NT2/D1 (cell line): ENCODE results near the gene PTGR3.

Experiments
- DNase-seq: peaks from one replicate; pipeline ENCODE4 v3.0.0-alpha.2; 2011; ENCODE audit warnings: low read depth, low spot score
- H3K27me3 ChIP-seq: 2 replicates; pipeline ENCODE4 v1.6.0; 2011; ENCODE audit warnings: mild to moderate bottlenecking; ENCODE audit not compliant: insufficient read length, insufficient read depth
- H3K36me3 ChIP-seq: 2 replicates; pipeline ENCODE4 v1.6.1; 2011; ENCODE audit warnings: mild to moderate bottlenecking, low read length, mixed read lengths; ENCODE audit not compliant: insufficient read depth, insufficient read length
- H3K4me1 ChIP-seq: 2 replicates; pipeline ENCODE4 v1.5.1; 2011; ENCODE audit not compliant: insufficient read depth, insufficient read length
- H3K4me3 ChIP-seq: 2 replicates; pipeline ENCODE4 v1.5.1; 2011; ENCODE audit warnings: low read depth; ENCODE audit not compliant: insufficient read length
- H3K9ac ChIP-seq: 2 replicates; pipeline ENCODE4 v1.6.0; 2011; ENCODE audit warnings: low read depth; ENCODE audit not compliant: insufficient read length
- H3K9me3 ChIP-seq: 2 replicates; pipeline ENCODE4 v1.5.1; 2011; ENCODE audit warnings: mild to moderate bottlenecking, low read length; ENCODE audit not compliant: insufficient read depth
- SUZ12 ChIP-seq: IDR thresholded peaks from 2 replicates; pipeline ENCODE4 v1.6.1; 2011; ENCODE audit not compliant: insufficient read length, insufficient read depth; ENCODE audit errors: extremely low read depth
- YY1 ChIP-seq: IDR thresholded peaks from 2 replicates; pipeline ENCODE4 v1.6.1; 2011; ENCODE audit not compliant: insufficient read length, insufficient read depth
- ZNF274 ChIP-seq: IDR thresholded peaks from 2 replicates; pipeline ENCODE4 v1.6.1; 2011; ENCODE audit warnings: mild to moderate bottlenecking, low read depth, low read length

The PTGR3 gene

GRCh38 chr18:75223687-75224347 is 14.9 kb upstream of the PTGR3 start:
- Histone ChIP-seq H3K4me1 (no peaks in the 10 kb centered on the region), H3K27me3 (no peaks in the 10 kb centered on the region), H3K36me3 (no peaks in the 10 kb centered on the region), H3K9ac (no peak overlapping the region), H3K4me3 (no peak overlapping the region), H3K9me3 (no peaks in the 10 kb centered on the region)
- DNase-seq = no peak
- TF ChIP-seq ZNF274 (no peak), YY1 (no peak), SUZ12 (no peak)

GRCh38 chr18:75222407-75222806 is 13.5 kb upstream of the PTGR3 start:
- Histone ChIP-seq H3K36me3 (no peaks in the 10 kb centered on the region), H3K27me3 (no peaks in the 10 kb centered on the region), H3K4me3 (no peak overlapping the region), H3K9me3 (no peaks in the 10 kb centered on the region), H3K9ac (no peak overlapping the region), H3K4me1 (no peaks in the 10 kb centered on the region)
- TF ChIP-seq YY1 = no peak
- no peak for TF ChIP-seq SUZ12
- TF ChIP-seq ZNF274 = no peak
- DNase-seq = no peak

- Histone ChIP-seq H3K36me3 (no peaks in the 10 kb centered on the region), H3K4me1 (no peaks in the 10 kb centered on the region), H3K9ac (no peak overlapping the region), H3K9me3 (no peaks in the 10 kb centered on the region), H3K27me3 (no peaks in the 10 kb centered on the region), H3K4me3 (no peak overlapping the region)
- TF ChIP-seq YY1 (no peak), SUZ12 (no peak), ZNF274 (no peak)
- DNase-seq = no peak
Measured at GRCh38 chr18:75221897-75222296, 13.0 kb upstream of the PTGR3 start.

GRCh38 chr18:75221397-75221796 is 12.5 kb upstream of the PTGR3 start:
- Histone ChIP-seq H3K4me3 (no peak overlapping the region), H3K9me3 (no peaks in the 10 kb centered on the region), H3K4me1 (no peaks in the 10 kb centered on the region), H3K36me3 (no peaks in the 10 kb centered on the region), H3K27me3 (no peaks in the 10 kb centered on the region), H3K9ac (no peak overlapping the region)
- no peak for DNase-seq
- no peak for TF ChIP-seq SUZ12
- TF ChIP-seq YY1 = no peak
- TF ChIP-seq ZNF274 = no peak

- Histone ChIP-seq H3K27me3 (no peaks in the 10 kb centered on the region), H3K9me3 (no peaks in the 10 kb centered on the region), H3K9ac (no peak overlapping the region), H3K4me1 (no peaks in the 10 kb centered on the region), H3K4me3 (no peak overlapping the region), H3K36me3 (no peaks in the 10 kb centered on the region)
- TF ChIP-seq YY1 (no peak), SUZ12 (no peak), ZNF274 (no peak)
- DNase-seq = no peak
Measured at GRCh38 chr18:75220551-75221355, 11.8 kb upstream of the PTGR3 start.

- no peak for TF ChIP-seq ZNF274
- no peak for TF ChIP-seq SUZ12
- TF ChIP-seq YY1 = no peak
- DNase-seq = no peak
- H3K4me3 ChIP-seq = no peak overlapping the region
Measured at GRCh38 chr18:75219745-75220375, 10.9 kb upstream of the PTGR3 start.

More at GRCh38 chr18:75219745-75220375, 10.9 kb upstream of the PTGR3 start:
- Histone ChIP-seq H3K9ac (no peak overlapping the region), H3K36me3 (no peaks in the 10 kb centered on the region), H3K27me3 (no peaks in the 10 kb centered on the region), H3K4me1 (no peaks in the 10 kb centered on the region), H3K9me3 (no peaks in the 10 kb centered on the region)
